DOHH2 (cell line): ENCODE results near the gene VAV2.

ENCODE experiments used
- H3F3A ChIP-seq: fragments of 200-600 bp; sonication (generic), shearing (Covaris generic); 2 replicates; pipeline ENCODE4 v1.6.0; 2016; ENCODE audit warnings: antibody characterized with exemption, mild to moderate bottlenecking; ENCODE audit not compliant: control insufficient read depth, insufficient read depth
- H3K27ac ChIP-seq: fragments of 200-600 bp; sonication (generic); 2 replicates; pipeline ENCODE4 v1.5.1; 2014; ENCODE audit warnings: low read depth, mild to moderate bottlenecking, low read length, moderate library complexity
- H3K27me3 ChIP-seq: fragments of 200-600 bp; sonication (generic); 2 replicates; pipeline ENCODE4 v1.6.1; 2014; ENCODE audit warnings: mild to moderate bottlenecking, low read length, mixed read lengths; ENCODE audit not compliant: control insufficient read depth
- H3K36me3 ChIP-seq: fragments of 200-600 bp; sonication (generic); 2 replicates; pipeline ENCODE4 v1.6.1; 2014; ENCODE audit warnings: mild to moderate bottlenecking, low read length, moderate library complexity, mixed read lengths; ENCODE audit not compliant: control insufficient read depth
- H3K4me1 ChIP-seq: fragments of 200-600 bp; sonication (generic); 2 replicates; pipeline ENCODE4 v1.6.1; 2014; ENCODE audit warnings: mild to moderate bottlenecking, low read length, mixed read lengths; ENCODE audit not compliant: control insufficient read depth
- H3K4me2 ChIP-seq: fragments of 200-600 bp; sonication (generic); 2 replicates; pipeline ENCODE4 v1.6.0; 2014; ENCODE audit warnings: mild to moderate bottlenecking, low read length, moderate library complexity
- H3K4me3 ChIP-seq: fragments of 200-600 bp; sonication (generic); 2 replicates; pipeline ENCODE4 v1.5.1; 2014; ENCODE audit warnings: mild to moderate bottlenecking, low read length, mixed read lengths
- H3K79me2 ChIP-seq: fragments of 200-600 bp; sonication (generic); 2 replicates; pipeline ENCODE4 v1.6.1; 2014; ENCODE audit warnings: mild to moderate bottlenecking, low read length, mixed read lengths; ENCODE audit not compliant: control insufficient read depth
- H3K9me2 ChIP-seq: fragments of 200-600 bp; sonication (generic); replicated peaks from 2 replicates; pipeline ENCODE4 v1.6.1; 2014; ENCODE audit warnings: mild to moderate bottlenecking, low read length, mixed read lengths; ENCODE audit not compliant: control insufficient read depth
- H3K9me3 ChIP-seq: fragments of 200-600 bp; sonication (generic); 2 replicates; pipeline ENCODE4 v1.6.1; 2014; ENCODE audit warnings: antibody characterized with exemption, low read length, mixed read lengths; ENCODE audit not compliant: control insufficient read depth, insufficient read depth
- H4K20me1 ChIP-seq: fragments of 200-600 bp; sonication (generic); 2 replicates; pipeline ENCODE4 v1.6.0; 2014; ENCODE audit warnings: low read depth, mild to moderate bottlenecking, antibody characterized with exemption, low read length, moderate library complexity; ENCODE audit not compliant: control insufficient read depth, insufficient read depth
- CTCF ChIP-seq: fragments of 200-600 bp; sonication (generic); IDR thresholded peaks from one replicate; pipeline ENCODE4 v1.5.1; 2014; ENCODE audit warnings: antibody characterized with exemption, mild to moderate bottlenecking, low read depth, low read length; ENCODE audit not compliant: poor library complexity, severe bottlenecking
- EZH2phosphoT487 ChIP-seq: fragments of 200-600 bp; sonication (generic); IDR thresholded peaks from 2 replicates; pipeline ENCODE4 v1.6.1; 2017; ENCODE audit warnings: borderline replicate concordance, mild to moderate bottlenecking, antibody characterized with exemption, low read length, moderate library complexity, mixed read lengths

The VAV2 gene

DNA sequence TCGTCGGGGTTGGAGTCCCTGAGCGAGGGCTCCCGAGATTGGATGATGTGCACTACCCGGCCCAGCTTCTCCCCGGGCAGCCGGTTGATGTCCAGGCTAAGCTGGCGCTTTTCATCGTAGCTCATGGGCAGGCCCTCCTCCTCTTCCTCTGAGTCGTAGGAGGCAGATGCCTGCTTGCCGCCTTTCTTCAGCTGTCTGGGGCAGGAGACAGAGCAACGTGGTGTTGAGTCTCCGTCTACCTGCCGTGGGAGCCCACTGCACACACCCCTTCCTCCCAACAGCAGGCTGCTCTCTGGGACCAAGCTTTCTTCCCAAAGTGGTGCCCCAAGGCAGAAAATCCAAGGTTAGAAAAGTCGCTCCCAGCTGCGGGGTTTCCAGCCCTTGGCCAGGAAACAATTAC, 44.0 kb upstream of the VAV2 start:
- H3K4me3 ChIP-seq = no peak overlapping the region
- no peaks in the 10 kb centered on the region for H3K9me3 ChIP-seq
- peaks cover 56% of the 10 kb centered on the region for H3K36me3 ChIP-seq
- no peaks in the 10 kb centered on the region for H3K79me2 ChIP-seq
- no peaks in the 10 kb centered on the region for H4K20me1 ChIP-seq
- H3K4me2 ChIP-seq = no peak overlapping the region
- H3K27ac ChIP-seq = no peak overlapping the region
- no peaks in the 10 kb centered on the region for H3K4me1 ChIP-seq
- TF ChIP-seq CTCF (no peak), EZH2phosphoT487 (no peak)
- H3K27me3 ChIP-seq = no peaks in the 10 kb centered on the region
- H3F3A ChIP-seq = no peaks in the 10 kb centered on the region
- no peaks in the 10 kb centered on the region for H3K9me2 ChIP-seq

DNA sequence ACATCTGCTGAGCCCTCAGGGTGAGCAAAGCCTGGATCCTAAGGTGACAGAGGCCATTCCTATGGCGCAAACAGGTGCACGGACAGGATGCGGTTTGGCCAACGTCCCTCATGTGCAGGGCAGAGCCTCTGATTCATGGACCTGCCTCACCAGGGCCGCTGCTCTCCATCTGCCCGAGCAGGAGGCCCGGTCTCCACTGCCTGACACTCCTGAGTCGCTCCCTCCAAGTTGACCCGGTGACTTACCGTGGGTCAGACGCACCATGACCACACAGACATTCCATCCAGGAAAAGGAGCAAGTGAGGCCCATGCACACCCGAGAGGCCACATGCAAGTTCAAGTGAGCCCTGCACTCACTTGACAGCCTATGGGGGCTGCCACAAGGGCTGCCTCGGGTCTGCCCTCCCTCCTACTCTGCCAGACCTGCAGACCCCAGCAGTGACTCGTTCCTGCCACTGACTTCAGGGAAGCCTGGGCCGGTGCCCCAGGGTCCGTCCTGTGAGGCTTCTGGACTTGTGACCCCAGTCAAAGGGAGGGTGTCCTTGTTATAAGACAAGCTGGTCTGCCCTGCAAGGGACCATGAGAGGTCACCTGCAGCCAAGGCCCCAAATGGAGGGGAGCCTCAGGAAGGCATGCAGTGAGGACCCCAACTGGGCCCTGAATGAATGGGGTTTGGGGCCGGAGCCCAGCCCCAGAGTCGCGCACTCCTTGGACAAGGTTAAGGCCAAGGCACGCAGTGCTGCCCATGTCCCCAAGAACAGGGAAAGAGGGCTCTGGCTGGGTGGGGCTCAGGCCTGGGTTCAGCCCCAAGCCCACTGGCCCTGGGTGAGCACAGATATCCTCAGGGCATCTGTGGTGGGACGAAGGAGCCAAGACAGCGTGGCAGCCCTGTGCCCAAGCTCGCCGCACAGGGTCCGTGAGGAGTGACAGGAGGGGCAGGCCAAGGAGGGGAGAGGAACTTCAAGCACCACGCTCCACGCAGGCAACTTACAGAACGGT, 43.2 kb upstream of the VAV2 start:
- Histone ChIP-seq H3F3A (no peaks in the 10 kb centered on the region), H3K9me2 (no peaks in the 10 kb centered on the region), H4K20me1 (no peaks in the 10 kb centered on the region), H3K27me3 (no peaks in the 10 kb centered on the region), H3K4me3 (no peak overlapping the region), H3K27ac (no peak overlapping the region), H3K4me2 (no peak overlapping the region), H3K36me3 (peaks cover 62% of the 10 kb centered on the region), H3K9me3 (no peaks in the 10 kb centered on the region), H3K4me1 (no peaks in the 10 kb centered on the region), H3K79me2 (no peaks in the 10 kb centered on the region)
- TF ChIP-seq CTCF (no peak), EZH2phosphoT487 (no peak)

DNA sequence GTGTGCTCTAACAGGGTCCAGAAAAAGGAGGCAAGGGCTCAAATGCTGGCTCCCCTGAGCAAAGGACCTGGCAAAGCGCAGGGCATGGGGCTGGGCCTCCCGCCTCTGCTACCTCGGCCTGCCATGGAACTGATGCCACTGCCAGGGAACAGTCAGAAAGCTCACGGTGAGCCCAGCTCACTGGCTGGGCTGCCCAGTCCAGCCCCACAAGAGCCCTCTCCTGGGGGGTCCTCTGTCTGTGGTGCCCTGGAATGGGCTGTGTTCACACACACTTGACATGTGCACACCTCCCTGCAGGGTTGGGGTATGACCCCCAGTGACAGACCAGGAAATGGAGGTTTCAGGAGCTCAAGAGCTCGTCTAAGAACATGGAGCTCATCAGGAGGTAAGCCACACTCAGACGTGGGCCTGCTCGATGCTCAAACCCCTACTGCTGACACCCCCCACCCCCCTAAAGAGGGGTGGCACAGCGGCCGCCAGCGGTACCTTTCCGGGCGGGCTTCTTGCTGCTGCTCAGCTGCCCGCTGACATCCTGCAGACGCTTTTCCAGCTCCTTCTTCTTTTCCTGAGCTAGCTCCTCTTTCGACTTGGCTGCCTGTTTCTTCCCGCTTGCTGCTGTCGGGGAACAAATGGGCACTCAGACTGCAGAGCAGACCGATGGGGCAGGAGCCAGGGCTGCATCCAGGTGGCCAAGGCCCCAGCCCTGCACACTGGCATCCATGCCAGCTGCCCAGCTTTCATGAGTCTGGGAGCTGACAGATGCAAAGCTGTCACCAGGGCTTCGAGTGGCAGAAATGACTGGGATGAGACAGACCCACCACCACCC, 42.3 kb upstream of the VAV2 start:
- Histone ChIP-seq H3K4me2 (no peak overlapping the region), H3K79me2 (no peaks in the 10 kb centered on the region), H3K27me3 (no peaks in the 10 kb centered on the region), H3K9me3 (no peaks in the 10 kb centered on the region), H3F3A (no peaks in the 10 kb centered on the region), H3K36me3 (peaks cover 66% of the 10 kb centered on the region), H3K9me2 (no peaks in the 10 kb centered on the region), H3K4me3 (no peak overlapping the region), H3K27ac (no peak overlapping the region), H4K20me1 (no peaks in the 10 kb centered on the region), H3K4me1 (no peaks in the 10 kb centered on the region)
- TF ChIP-seq EZH2phosphoT487 (no peak), CTCF (no peak)
